ENCODE data around the gene TTC27. TPM values are rescaled to one million over a fixed set of nuclear protein-coding genes. Genes with fewer than 3 reads are reported as not detected.

Gene TTC27
- 13.5 and 20.4 TPM in 2 replicates for total RNA-seq (ENCODE audit: low replicate concordance)
- long read RNA-seq, transcript TTC27-201 (20 exons, 2,876 nt): major isoform, 85 of 145 reads
- long read RNA-seq, partial matches to known transcripts: 22 of 145 reads
- long read RNA-seq, other reads (novel, unspliced or antisense): 38 of 145 reads

- Mint-ChIP-seq H3K36me3 (no peaks in the 10 kb centered on the region), H3K4me3 (peak within 1 kb of the TSS; percentile 94), H3K27me3 (peaks cover 4% of the 10 kb centered on the region), H3K4me1 (ENCODE audit: unreplicated experiment) (peaks cover 7% of the 10 kb centered on the region), H3K27ac (peak within 1 kb of the TSS; percentile 81), H3K9me3 (no peaks in the 10 kb centered on the region)
- no peak for TF ChIP-seq CTCF (conservative IDR thresholded peaks at IDR 0.05)
- DNase-seq (ENCODE audit: extremely low spot score, unreplicated experiment): peak; percentile 93
These were observed at the start of gene TTC27 for GRCh38 chr2:32627814-32628579. Gene TTC27, plus strand, starts transcription at chr2:32628050. Its CDS starts 243 bp downstream, at chr2:32628293.

GRCh38 chr2:32591669-32592463 lies 36.0 kb upstream of the TTC27 start:
- Mint-ChIP-seq H3K36me3 (peaks cover 3% of the 10 kb centered on the region), H3K27me3 (no peaks in the 10 kb centered on the region), H3K9me3 (no peaks in the 10 kb centered on the region), H3K4me1 (ENCODE audit: unreplicated experiment) (no peaks in the 10 kb centered on the region), H3K27ac (peak overlapping the region; percentile 31), H3K4me3 (no peak overlapping the region)
- no peak for DNase-seq (ENCODE audit: extremely low spot score, unreplicated experiment)
- no peak for TF ChIP-seq CTCF (conservative IDR thresholded peaks at IDR 0.05)

GRCh38 chr2:32594573-32594972 lies 33.3 kb upstream of the TTC27 start:
- TF ChIP-seq CTCF (conservative IDR thresholded peaks at IDR 0.05): no peak
- no peak for DNase-seq (ENCODE audit: extremely low spot score, unreplicated experiment)
- H3K27ac Mint-ChIP-seq: no peak overlapping the region
- H3K27me3 Mint-ChIP-seq: no peaks in the 10 kb centered on the region
- H3K4me1 Mint-ChIP-seq (ENCODE audit: unreplicated experiment): no peaks in the 10 kb centered on the region
- peaks cover under 1% of the 10 kb centered on the region for H3K36me3 Mint-ChIP-seq
- H3K9me3 Mint-ChIP-seq: no peaks in the 10 kb centered on the region
- H3K4me3 Mint-ChIP-seq: no peak overlapping the region

- Mint-ChIP-seq H3K36me3 (peaks cover 28% of the 10 kb centered on the region), H3K27ac (no peak overlapping the region), H3K9me3 (no peaks in the 10 kb centered on the region), H3K4me3 (no peak overlapping the region), H3K4me1 (ENCODE audit: unreplicated experiment) (no peaks in the 10 kb centered on the region), H3K27me3 (no peaks in the 10 kb centered on the region)
- TF ChIP-seq CTCF (conservative IDR thresholded peaks at IDR 0.05): no peak
- no peak for DNase-seq (ENCODE audit: extremely low spot score, unreplicated experiment)
These were observed 16.5 kb upstream of the TTC27 start for GRCh38 chr2:32611366-32611765.

GRCh38 chr2:32611771-32612170 lies 16.1 kb upstream of the TTC27 start:
- H3K4me1 Mint-ChIP-seq (ENCODE audit: unreplicated experiment): no peaks in the 10 kb centered on the region
- no peak overlapping the region for H3K4me3 Mint-ChIP-seq
- TF ChIP-seq CTCF (conservative IDR thresholded peaks at IDR 0.05): no peak
- no peak overlapping the region for H3K27ac Mint-ChIP-seq
- no peak for DNase-seq (ENCODE audit: extremely low spot score, unreplicated experiment)
- no peaks in the 10 kb centered on the region for H3K27me3 Mint-ChIP-seq
- H3K9me3 Mint-ChIP-seq: no peaks in the 10 kb centered on the region
- H3K36me3 Mint-ChIP-seq: peaks cover 28% of the 10 kb centered on the region
